HepG2 (cell line): ENCODE results near the gene MED15. TPM values are rescaled to one million over a fixed set of nuclear protein-coding genes. Genes with fewer than 3 reads are reported as not detected.

Experiments used
- ATAC-seq: fragments of 200-7000 bp; cut with Tn5 transposase; 3 replicates; pipeline ENCODE4 v1.9.1; 2020; ENCODE audit warnings: mild to moderate bottlenecking, moderate library complexity
- BruUV-seq: library from RNA; stranded (reverse); fragments of 400-500 nt; replicated peaks from 2 replicates; lab custom pipeline; 2021; lab: Mats Ljungman, UMichigan
- CTCF ChIA-PET: fragments of 300-600 bp; formaldehyde crosslinking; extraction: SDS; loops from one replicate; lab custom pipeline; 2021; ENCODE audit warnings: low total read pairs, inconsistent platforms, low intra/inter-chr PET ratio; lab: Yijun Ruan, JAX
- POLR2A ChIA-PET: fragments of 350-600 bp; sonication (Branson Sonifier 250); formaldehyde crosslinking; loops from one replicate; lab custom pipeline; 2020; ENCODE audit warnings: antibody characterized with exemption, inconsistent platforms; lab: Yijun Ruan, JAX
- DNase-seq: peaks from one replicate; pipeline ENCODE4 v3.0.0-alpha.2; 2015; ENCODE audit warnings: low spot score
- FAIRE-seq: peaks from 3 replicates; lab custom pipeline; 2011; peaks lifted over from hg19 to GRCh38; lab: Jason Lieb, UNC
- H2AFZ ChIP-seq: one replicate; pipeline ENCODE4 v1.6.1; 2011; ENCODE audit warnings: low read length, inconsistent platforms
- H3K27ac ChIP-seq: fragments of 300-600 bp; 3 replicates; pipeline ENCODE4 v1.8.0; 2011; ENCODE audit warnings: mixed run types, mild to moderate bottlenecking, mixed read lengths, low read length, inconsistent platforms; ENCODE audit not compliant: insufficient read depth; ENCODE audit errors: extremely low read length
- H3K27me3 ChIP-seq, 2 experiments: fragments of 200-600 bp in 1 of 2; 2 replicates in 1 of 2; 3 replicates in 1 of 2; pipeline versions ENCODE4 v1.6.0 to v1.8.0; 2011; ENCODE audit warnings: low read length in 2 of 2, mild to moderate bottlenecking in 2 of 2, moderate library complexity in 2 of 2, inconsistent platforms in 1 of 2; ENCODE audit not compliant: insufficient read depth in 2 of 2, control insufficient read depth in 1 of 2
- H3K36me3 ChIP-seq, 2 experiments: fragments of 200-600 bp in 1 of 2; replicated peaks in 1 of 2; 2 replicates in 1 of 2; 3 replicates in 1 of 2; pipeline versions ENCODE4 v1.5.1 to v1.8.0; 2011; ENCODE audit warnings: low read length in 2 of 2, inconsistent platforms in 1 of 2; ENCODE audit not compliant: insufficient read depth in 2 of 2, control insufficient read depth in 1 of 2
- H3K4me1 ChIP-seq: 2 replicates; pipeline ENCODE4 v1.5.1; 2012; ENCODE audit warnings: low read length, inconsistent platforms; ENCODE audit not compliant: insufficient read depth
- H3K4me2 ChIP-seq: 2 replicates; pipeline ENCODE4 v1.6.0; 2011; ENCODE audit warnings: low read depth, low read length, inconsistent platforms
- H3K4me3 ChIP-seq, 3 experiments: fragments of 200-600 bp in 1 of 3; sonication (generic), shearing (Covaris generic) in 1 of 3; replicated peaks in 1 of 3; 2 replicates each; pipeline ENCODE4 v1.5.1; 2011 to 2016; ENCODE audit warnings: low read length in 3 of 3, inconsistent platforms in 2 of 3, low read depth in 2 of 3, mild to moderate bottlenecking in 2 of 3, control low read depth in 1 of 3, mixed read lengths in 1 of 3; ENCODE audit not compliant: insufficient read depth in 1 of 3
- H3K79me2 ChIP-seq: one replicate; pipeline ENCODE4 v1.6.1; 2011; ENCODE audit warnings: low read length, inconsistent platforms; ENCODE audit not compliant: insufficient read depth
- H3K9ac ChIP-seq: 2 replicates; pipeline ENCODE4 v1.6.0; 2011; ENCODE audit warnings: mild to moderate bottlenecking, low read depth, low read length, inconsistent platforms; ENCODE audit not compliant: insufficient read depth
- H3K9me3 ChIP-seq: 2 replicates; pipeline ENCODE4 v1.5.1; 2012; ENCODE audit warnings: mild to moderate bottlenecking, low read length
- H4K20me1 ChIP-seq: 2 replicates; pipeline ENCODE4 v1.6.0; 2011; ENCODE audit warnings: inconsistent platforms, mild to moderate bottlenecking, low read length, moderate library complexity; ENCODE audit not compliant: insufficient read depth
- ELK4 ChIP-seq: sonication (generic); formaldehyde crosslinking; IDR thresholded peaks from 2 replicates; pipeline ENCODE4 v1.9.0; 2021; ENCODE audit warnings: missing genetic modification reagents, borderline replicate concordance
- FOXP1 ChIP-seq, 2 experiments: fragments of 450-650 bp in 1 of 2; IDR thresholded peaks; 2 replicates each; pipeline ENCODE4 v1.6.1; 2017 to 2018; ENCODE audit warnings: antibody characterized with exemption in 1 of 2
- JUND ChIP-seq: sonication (generic); formaldehyde crosslinking; IDR thresholded peaks from 2 replicates; pipeline ENCODE4 v1.8.0; 2022; ENCODE audit warnings: mild to moderate bottlenecking, missing genetic modification reagents
- MBNL3 ChIP-seq: fragments of 250-450 bp; sonication (Bioruptor Pico); conservative IDR thresholded peaks from 2 replicates; pipeline ENCODE4 v1.8.0; 2022; ENCODE audit warnings: mild to moderate bottlenecking, inconsistent platforms
- PRMT3 ChIP-seq: sonication (generic); formaldehyde crosslinking; IDR thresholded peaks from 2 replicates; pipeline ENCODE4 v1.8.1; 2022; ENCODE audit warnings: low read depth, mild to moderate bottlenecking, moderate library complexity, missing genetic modification reagents, borderline replicate concordance
- RXRA ChIP-seq: sonication (generic); formaldehyde crosslinking; IDR thresholded peaks from 2 replicates; pipeline ENCODE4 v1.5.1; 2020; ENCODE audit warnings: missing genetic modification reagents
- TGIF2 ChIP-seq: IDR thresholded peaks from 2 replicates; pipeline ENCODE4 v1.6.1; 2016; ENCODE audit warnings: control low read depth, missing compliant biosample characterization
- ZMAT3 ChIP-seq: sonication (generic); formaldehyde crosslinking; conservative IDR thresholded peaks from 2 replicates; pipeline ENCODE4 v1.7.0; 2021; ENCODE audit warnings: missing genetic modification reagents
- ZNF225 ChIP-seq: sonication (generic); formaldehyde crosslinking; IDR thresholded peaks from 2 replicates; pipeline ENCODE4 v1.4.0; 2020; ENCODE audit warnings: mild to moderate bottlenecking, missing genetic modification reagents
- ZNF33B ChIP-seq: sonication (generic); formaldehyde crosslinking; IDR thresholded peaks from 2 replicates; pipeline ENCODE4 v1.5.1; 2020; ENCODE audit warnings: mild to moderate bottlenecking, missing genetic modification reagents
- ZNF354B ChIP-seq: sonication (generic); formaldehyde crosslinking; IDR thresholded peaks from 2 replicates; pipeline ENCODE4 v1.8.0; 2022; ENCODE audit warnings: mild to moderate bottlenecking, missing genetic modification reagents
- ZNF382 ChIP-seq: sonication (generic); formaldehyde crosslinking; IDR thresholded peaks from 2 replicates; pipeline ENCODE4 v1.5.0; 2020; ENCODE audit warnings: missing genetic modification reagents, mild to moderate bottlenecking, borderline replicate concordance
- ZNF652 ChIP-seq: IDR thresholded peaks from 2 replicates; pipeline ENCODE4 v1.6.1; 2016; ENCODE audit warnings: low read depth, borderline replicate concordance
- ZNF720 ChIP-seq: sonication (generic); formaldehyde crosslinking; IDR thresholded peaks from 2 replicates; pipeline ENCODE4 v1.4.0; 2020; ENCODE audit warnings: missing genetic modification reagents
- WGBS: methylation state at CpG from one replicate; pipeline ENCODE4 v1.1.6; 2017; ENCODE audit warnings: low lambda C conversion rate; 5-methylcytosine and 5-hydroxymethylcytosine counted together
- in situ Hi-C: cut with HindIII; loops from 2 replicates; pipeline ENCODE4 v1.10.0; 2017; ENCODE audit warnings: low pct_unique_long_range_greater_than_20kb; ENCODE audit not compliant: extremely low pct_ligation_motif_present
- intact Hi-C: fragments of 100-400 bp; cut with micrococcal nuclease; formaldehyde crosslinking; loops from one replicate; pipeline ENCODE4 v1.10.0; 2022; ENCODE audit not compliant: unreplicated experiment
- polyA plus RNA-seq, 8 experiments: library from polyadenylated mRNA; depleted of rRNA in 3 of 8; stranded (reverse) in 7 of 8; unstranded in 1 of 8; fragments of >200 nt; fragmentation: Illumina TruSeq in 4 of 8; extraction: Trizol in 4 of 8; gene quantifications; 2 replicates each; pipeline versions ENCODE4 v1.2.1 to v1.2.3, GENCODE V29; 2011 to 2016; ENCODE audit warnings: low read depth in 4 of 8, missing spikeins in 1 of 8, mixed read lengths in 1 of 8; ENCODE audit not compliant: insufficient read depth in 1 of 8
- total RNA-seq, 5 experiments: library from RNA; depleted of rRNA; stranded (reverse); fragments of >200 nt; fragmentation: Illumina TruSeq; extraction: Trizol; gene quantifications; 2 replicates each; pipeline ENCODE4 v1.2.3, GENCODE V29; 2016; ENCODE audit warnings: low read depth in 1 of 5
- TF ChIP-seq, protein P1 (sequence below): sonication (generic); formaldehyde crosslinking; IDR thresholded peaks from 2 replicates; pipeline ENCODE4 v1.5.1; 2020; ENCODE audit warnings: mild to moderate bottlenecking, missing genetic modification reagents

The MED15 gene
- total and polyA plus RNA-seq, 2 of the 13 experiments (the other 11 are each of a cell fraction or from before 2014, with no cell fraction given): 14.3 to 27.0 TPM

- intact Hi-C loops (no loop called here), in situ Hi-C loops (no loop called here)
- no TSS peak for BruUV-seq
- no peak overlapping the region for H3K4me3 ChIP-seq
- no peak overlapping the region for H3K27ac ChIP-seq
- no peak overlapping the region for H3K4me2 ChIP-seq
- no peak overlapping the region for H2AFZ ChIP-seq
- no peak for ATAC-seq
- FAIRE-seq: no peak
- ChIA-PET POLR2A (no interaction called here), CTCF (no interaction called here)
- peaks cover 13% of the 10 kb centered on the region; the same call in 1 of the 2 replicates for H3K4me1 ChIP-seq
- 33% methylated on average over 1 of the region's 1 CpG for WGBS
- no peaks in the 10 kb centered on the region for H4K20me1 ChIP-seq
- DNase-seq: no peak
- H3K27me3 ChIP-seq: peaks cover 0 to 8% of the 10 kb centered on the region in 2 experiments; a peak in 2 of 5 replicates
- H3K9me3 ChIP-seq: no peaks in the 10 kb centered on the region
- H3K36me3 ChIP-seq: no peaks in the 10 kb centered on the region
- no peaks in the 10 kb centered on the region for H3K79me2 ChIP-seq
- TF ChIP-seq MBNL3 (no peak), ZNF382 (CRISPR knock-in tag) (no peak), ZNF33B (no peak), ZNF354B (CRISPR knock-in tag) (no peak), PRMT3 (CRISPR knock-in tag) (no peak), TGIF2 (no peak), RXRA (CRISPR knock-in tag) (no peak)
- TF ChIP-seq, all 625 proteins: peak for 0
- no peak overlapping the region for H3K9ac ChIP-seq
Measured at GRCh38 chr22:20621162-20621561, 113.8 kb downstream of the MED15 start.

- ATAC-seq (no peak), FAIRE-seq (no peak)
- TF ChIP-seq ZNF720 (no peak), ELK4 (no peak), FOXP1 (IDR thresholded peaks at IDR 0.05) (no peak), FOXP1 (CRISPR knock-in tag; IDR thresholded peaks at IDR 0.05) (no peak), ZNF652 (CRISPR knock-in tag) (no peak), ZNF225 (no peak), ZMAT3 (CRISPR knock-in tag) (no peak), JUND (no peak)
- TF ChIP-seq, protein P1, sequence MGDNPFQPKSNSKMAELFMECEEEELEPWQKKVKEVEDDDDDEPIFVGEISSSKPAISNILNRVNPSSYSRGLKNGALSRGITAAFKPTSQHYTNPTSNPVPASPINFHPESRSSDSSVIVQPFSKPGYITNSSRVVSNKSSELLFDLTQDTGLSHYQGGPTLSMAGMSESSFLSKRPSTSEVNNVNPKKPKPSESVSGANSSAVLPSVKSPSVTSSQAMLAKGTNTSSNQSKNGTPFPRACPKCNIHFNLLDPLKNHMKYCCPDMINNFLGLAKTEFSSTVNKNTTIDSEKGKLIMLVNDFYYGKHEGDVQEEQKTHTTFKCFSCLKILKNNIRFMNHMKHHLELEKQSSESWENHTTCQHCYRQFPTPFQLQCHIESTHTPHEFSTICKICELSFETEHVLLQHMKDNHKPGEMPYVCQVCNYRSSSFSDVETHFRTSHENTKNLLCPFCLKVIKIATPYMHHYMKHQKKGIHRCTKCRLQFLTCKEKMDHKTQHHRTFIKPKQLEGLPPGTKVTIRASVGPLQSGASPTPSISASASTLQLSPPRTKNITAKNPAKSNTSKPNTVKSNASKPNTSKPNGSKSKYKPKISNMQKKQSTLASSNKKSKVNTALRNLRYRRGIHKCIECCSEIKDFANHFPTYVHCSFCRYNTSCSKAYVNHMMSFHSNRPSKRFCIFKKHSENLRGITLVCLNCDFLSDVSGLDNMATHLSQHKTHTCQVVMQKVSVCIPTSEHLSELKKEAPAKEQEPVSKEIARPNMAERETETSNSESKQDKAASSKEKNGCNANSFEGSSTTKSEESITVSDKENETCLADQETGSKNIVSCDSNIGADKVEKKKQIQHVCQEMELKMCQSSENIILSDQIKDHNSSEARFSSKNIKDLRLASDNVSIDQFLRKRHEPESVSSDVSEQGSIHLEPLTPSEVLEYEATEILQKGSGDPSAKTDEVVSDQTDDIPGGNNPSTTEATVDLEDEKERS (CRISPR knock-in tag): no peak
Measured at GRCh38 chr22:20622650-20623339, 115.4 kb downstream of the MED15 start.

More at GRCh38 chr22:20622650-20623339, 115.4 kb downstream of the MED15 start:
- Histone ChIP-seq H3K36me3 (no peaks in the 10 kb centered on the region), H3K9me3 (no peaks in the 10 kb centered on the region), H3K4me1 (peaks cover 13% of the 10 kb centered on the region; the same call in 1 of the 2 replicates), H4K20me1 (no peaks in the 10 kb centered on the region), H3K4me2 (no peak overlapping the region), H3K27me3 (no peaks in the 10 kb centered on the region; a peak in 1 of 5 replicates), H2AFZ (no peak overlapping the region), H3K27ac (no peak overlapping the region), H3K79me2 (no peaks in the 10 kb centered on the region), H3K4me3 (no peak overlapping the region), H3K9ac (no peak overlapping the region)
- CTCF ChIA-PET: no interaction called here
- intact Hi-C loops (no loop called here), in situ Hi-C loops (no loop called here)
- WGBS: 57% methylated on average over 10 of the region's 13 CpGs
- no peak for DNase-seq
- no TSS peak for BruUV-seq
- POLR2A ChIA-PET: no interaction called here
